NCI-H1694 treated with DMSO at 0.1 percent for 48 hours (cell line): Measurements from ENCODE around the gene OR10H1.
"Not testable (repeated sequence)": the region's sequence is repeated elsewhere in the genome, so short reads cannot be mapped to it uniquely, and the experiment has no call there.

ENCODE experiments used
- DNase-seq: peaks from one replicate; lab custom pipeline; 2025; lab: John Stamatoyannopoulos, UW

The OR10H1 gene

DNA sequence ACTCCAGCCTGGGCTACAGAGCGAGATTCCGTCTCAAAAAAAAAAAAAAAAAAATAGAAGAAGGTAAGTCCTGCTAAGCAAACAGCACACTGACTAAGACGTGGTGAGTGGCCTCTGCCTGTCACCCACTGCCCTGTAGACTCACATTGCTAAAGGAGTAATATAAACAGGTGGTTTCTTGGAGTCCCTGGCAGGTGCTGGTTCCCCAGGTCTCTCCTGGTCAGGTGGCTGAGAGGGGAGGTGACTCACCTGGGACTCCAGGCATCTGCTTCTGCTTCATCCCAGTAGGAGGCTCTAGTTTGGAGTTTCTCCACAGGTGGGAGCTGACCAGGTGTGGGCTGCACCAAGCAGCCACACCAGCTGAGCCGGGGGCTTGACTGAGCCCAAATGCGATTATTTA is at the start of gene OR10H1:
OR10H1 (minus strand) TSS at position 359 of the 400 bp plus-strand sequence. CDS start 7,627 bp downstream, outside the sequence.
- DNase-seq = no peak

DNA sequence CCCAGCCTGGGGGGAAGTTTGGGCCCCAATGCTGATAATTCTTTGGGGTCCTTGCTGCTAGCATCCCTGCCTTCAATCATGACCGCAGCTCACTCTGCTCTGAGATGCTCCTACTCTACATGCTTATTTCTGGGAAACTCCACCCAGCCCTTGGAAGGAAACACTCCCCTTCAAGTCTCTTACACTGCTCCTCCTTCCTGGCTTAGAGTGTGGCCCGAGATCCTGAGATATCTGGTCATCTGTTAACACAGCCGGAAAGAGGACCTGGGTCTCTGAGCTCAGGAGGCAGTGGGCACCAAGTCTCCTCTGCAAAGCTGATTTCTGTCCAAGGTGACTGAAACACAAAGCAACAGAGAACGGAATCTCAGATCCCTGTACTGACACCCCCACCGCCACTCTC is 49.4 kb upstream of the OR10H1 start:
- DNase-seq = no peak

- DNase-seq = no peak
Observed at GRCh38 chr19:15863272-15863671, 47.8 kb upstream of the OR10H1 start.

GRCh38 chr19:15862444-15862843 is 47.0 kb upstream of the OR10H1 start:
- no peak for DNase-seq

- DNase-seq = no peak
Observed at GRCh38 chr19:15860522-15860921, 45.1 kb upstream of the OR10H1 start.

- no peak for DNase-seq
Observed at GRCh38 chr19:15859187-15859586, 43.7 kb upstream of the OR10H1 start.

- DNase-seq = no peak
Observed at GRCh38 chr19:15850385-15850784, 34.9 kb upstream of the OR10H1 start.

DNA sequence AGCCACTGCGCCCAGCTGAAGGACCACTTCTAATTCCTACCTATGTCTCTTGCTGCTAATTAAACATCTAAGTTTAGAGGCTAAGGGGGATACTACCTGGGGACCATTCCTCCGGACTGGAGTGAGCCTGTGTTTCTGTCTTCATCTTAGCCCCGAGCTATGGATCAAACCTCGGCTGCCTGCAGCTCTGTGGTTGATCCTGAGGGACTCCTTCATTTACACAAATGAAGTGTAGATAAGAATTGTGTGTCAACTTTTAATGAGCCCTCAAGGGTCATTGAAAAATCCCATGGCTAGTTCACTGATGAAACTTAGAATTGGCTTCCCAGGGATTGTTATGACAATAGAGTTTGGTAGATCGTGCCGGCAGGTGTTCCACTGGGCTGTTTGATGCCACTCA is 31.5 kb upstream of the OR10H1 start:
- no peak for DNase-seq

DNA sequence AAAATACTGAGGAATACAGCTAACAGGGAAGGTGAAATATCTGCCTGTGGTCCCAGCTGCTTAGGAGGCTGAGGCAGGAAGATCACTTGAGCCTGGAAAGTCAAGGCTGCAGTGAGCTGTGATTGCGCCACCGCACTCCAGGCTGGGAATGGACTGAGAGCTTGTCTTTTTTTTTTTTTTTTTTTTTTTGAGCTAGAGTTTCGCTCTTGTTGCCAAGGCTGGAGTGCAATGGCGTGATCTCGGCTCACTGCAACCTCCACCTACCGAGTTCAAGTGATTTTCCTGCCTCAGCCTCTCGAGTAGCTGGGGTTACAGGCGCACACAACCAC is 28.4 kb upstream of the OR10H1 start:
- DNase-seq = not testable (repeated sequence)

DNA sequence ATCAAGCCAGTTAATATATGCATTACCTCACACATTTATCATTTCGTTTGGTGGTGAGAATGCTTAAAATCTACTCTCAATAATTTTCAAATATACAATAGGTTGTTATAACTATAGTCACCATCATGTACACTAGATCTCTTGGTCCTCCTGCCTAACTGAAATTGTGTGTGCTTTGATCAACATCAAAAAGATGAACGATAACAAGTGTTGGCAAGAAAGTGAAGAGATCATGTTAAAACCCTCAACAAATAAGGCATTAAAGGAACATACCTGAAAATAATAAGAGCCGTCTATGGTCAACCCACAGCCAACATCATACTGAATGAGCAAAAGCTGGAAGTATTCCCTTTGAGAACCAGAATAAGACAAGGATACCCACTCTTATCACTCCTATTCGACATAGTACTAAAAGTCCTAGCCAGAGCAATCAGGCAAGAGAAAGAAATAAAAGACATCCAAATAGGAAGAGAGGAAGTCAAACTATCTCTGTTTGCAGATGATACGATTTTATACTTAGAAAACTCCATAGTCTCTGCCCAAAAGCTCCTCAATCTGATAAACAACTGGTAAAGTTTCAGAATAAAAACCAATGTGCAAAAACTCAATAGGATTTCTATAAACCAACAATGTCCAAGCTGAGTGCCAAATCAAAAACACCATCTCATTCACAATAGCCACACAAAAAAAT is 27.9 kb upstream of the OR10H1 start:
- no peak for DNase-seq

DNA sequence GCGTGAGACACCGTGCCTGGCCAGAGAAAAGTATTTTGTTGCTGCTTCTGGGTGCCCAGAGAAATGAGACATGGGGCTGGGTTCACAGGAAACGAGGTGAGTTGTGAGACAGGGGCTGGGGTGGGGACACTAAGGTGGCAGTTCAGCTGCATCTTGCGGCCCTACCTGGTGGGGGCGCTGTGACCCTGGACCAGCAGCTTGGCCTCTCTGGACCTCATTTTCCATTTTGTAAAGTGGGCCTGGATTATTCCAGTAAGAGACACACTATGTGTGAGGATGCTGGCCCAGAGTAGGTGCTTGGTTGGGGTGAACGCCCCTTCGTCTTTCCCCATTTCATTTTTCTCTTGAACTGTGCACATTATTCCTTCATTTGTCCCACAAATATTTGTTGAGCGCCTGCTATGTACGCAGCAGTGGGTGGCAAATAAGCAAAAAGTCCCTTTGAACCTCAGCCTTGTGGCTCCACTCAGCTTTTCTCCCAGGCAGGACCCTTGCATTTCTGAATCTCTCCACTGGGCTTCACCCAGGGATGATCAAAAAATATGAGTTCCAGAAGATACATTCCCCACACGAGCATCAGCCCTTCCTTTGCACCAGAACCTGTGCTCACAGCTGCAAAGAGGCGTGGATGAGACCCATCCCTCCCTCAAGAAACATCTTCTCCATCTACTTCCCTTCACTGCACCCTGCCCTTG is 26.6 kb upstream of the OR10H1 start:
- no peak for DNase-seq

GRCh38 chr19:15840833-15841232 is 25.4 kb upstream of the OR10H1 start:
- no peak for DNase-seq

- DNase-seq = not testable (repeated sequence)
Observed at GRCh38 chr19:15839888-15840287, 24.4 kb upstream of the OR10H1 start.

DNA sequence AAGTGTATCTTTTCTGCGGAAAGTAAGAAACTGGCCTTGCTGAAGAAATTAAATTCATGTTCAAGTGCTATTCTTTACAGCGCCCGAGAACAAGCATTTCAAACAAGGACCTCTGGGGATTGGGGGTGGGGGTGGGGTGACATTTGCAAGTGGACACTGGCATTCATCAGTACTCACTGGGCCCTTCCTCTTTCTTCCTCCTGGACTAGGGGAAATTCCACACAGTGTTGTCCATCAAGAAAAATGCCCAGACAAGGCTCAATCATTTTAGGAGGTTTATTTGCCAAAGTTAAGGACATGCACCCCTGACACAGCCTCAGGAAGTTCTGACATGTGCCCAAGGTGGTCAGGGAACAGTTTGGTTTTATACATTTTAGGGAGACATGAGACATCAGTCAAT is 22.9 kb upstream of the OR10H1 start:
- no peak for DNase-seq

GRCh38 chr19:15837221-15837731 is 21.8 kb upstream of the OR10H1 start:
- DNase-seq = no peak

DNA sequence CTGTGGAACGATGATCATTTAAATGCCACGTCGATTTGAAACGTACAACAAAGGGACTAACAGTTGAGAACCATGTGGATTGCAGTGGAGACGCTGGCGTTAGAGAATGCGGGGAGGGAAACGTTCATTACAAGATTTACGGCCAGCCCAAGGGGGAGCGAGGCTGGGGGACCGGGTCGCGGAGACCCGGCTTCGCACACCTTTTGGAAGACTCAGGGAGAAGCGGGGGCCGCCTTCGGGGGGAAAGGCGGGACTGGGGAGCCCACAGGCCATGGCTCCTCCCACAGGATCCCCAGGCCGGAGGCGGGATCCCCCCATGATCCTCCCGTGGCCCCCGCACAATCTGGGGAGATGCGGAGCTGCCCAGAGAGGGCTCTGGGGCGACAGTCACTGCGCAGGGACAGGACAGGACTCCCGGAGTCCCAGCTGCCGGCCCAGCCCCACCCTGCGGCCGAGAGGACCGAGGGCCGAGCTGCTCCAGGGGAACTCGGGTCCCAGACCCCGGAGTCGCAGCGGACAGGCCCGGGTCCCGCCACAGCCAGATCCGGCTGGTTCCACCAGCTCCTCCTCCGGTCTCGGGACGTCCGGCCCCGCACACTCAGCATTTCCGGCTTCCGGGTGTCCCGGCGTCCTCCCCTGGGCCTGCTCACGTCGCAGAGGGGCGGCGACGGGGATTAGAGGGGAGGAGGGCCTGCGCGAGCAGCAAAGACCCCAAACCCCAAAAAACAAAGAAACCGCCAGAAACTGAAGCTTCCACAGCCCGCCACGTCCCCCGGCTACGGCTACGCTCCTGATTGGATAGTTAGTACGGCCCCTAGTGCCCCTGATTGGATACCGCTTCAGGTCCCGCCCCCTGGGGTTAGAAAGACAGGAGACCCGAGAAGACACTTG is 21.1 kb upstream of the OR10H1 start:
- DNase-seq = peak; percentile 47

- DNase-seq = not testable (repeated sequence)
Observed at GRCh38 chr19:15835565-15836329, 20.3 kb upstream of the OR10H1 start.

DNA sequence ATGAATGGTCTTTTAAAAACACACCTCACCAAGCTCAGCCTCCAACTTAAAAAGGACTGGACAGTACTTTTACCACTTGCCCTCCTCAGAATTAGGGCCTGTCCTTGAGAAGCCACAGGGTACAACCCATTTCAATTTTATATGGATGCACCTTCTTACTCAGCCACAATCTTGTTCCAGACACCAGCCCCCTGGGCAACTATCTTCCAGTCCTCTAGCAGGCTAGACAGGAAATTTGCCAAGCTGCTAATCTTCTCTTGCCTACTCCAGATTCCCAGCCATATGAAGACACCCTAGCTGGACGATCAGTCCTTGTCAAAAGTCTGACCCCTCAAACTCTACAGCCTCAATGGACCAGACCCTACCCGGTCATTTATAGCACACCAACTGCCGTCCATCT is 18.8 kb upstream of the OR10H1 start:
- DNase-seq = not testable (repeated sequence)

- no peak for DNase-seq
Observed at GRCh38 chr19:15831626-15832025, 16.2 kb upstream of the OR10H1 start.

GRCh38 chr19:15829786-15830185 is 14.3 kb upstream of the OR10H1 start:
- no peak for DNase-seq

DNA sequence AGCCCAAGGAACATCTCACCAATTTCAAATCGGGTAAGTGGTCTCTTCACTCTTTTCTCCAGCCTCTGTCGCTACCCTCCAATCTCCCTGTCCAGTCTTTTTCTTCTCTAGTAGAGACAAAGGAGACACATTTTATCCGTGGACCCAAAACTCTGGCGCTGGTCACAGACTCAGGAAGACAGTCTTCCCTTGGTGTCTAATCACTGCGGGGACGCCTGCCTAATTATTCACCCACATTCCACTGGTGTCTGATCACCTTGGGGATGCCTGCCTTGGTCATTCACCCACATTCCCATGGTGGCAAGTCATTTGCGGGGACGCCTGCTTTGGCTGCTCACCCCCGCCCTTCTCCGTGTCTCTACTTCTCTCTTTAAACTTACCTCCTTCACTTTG is 13.8 kb upstream of the OR10H1 start:
- no peak for DNase-seq
